ENCODE data around the gene NNT. TPM values are rescaled to one million over a fixed set of nuclear protein-coding genes. Genes with fewer than 3 reads are reported as not detected.
"Not testable (repeated sequence)": the region's sequence is repeated elsewhere in the genome, so short reads cannot be mapped to it uniquely, and the experiment has no call there.

Gene NNT
- total and polyA plus RNA-seq, 10 of the 15 experiments (the other 5 are each of a cell fraction or from before 2014, with no cell fraction given), result 20.8 to 73.1 (median 51.9) TPM

DNA sequence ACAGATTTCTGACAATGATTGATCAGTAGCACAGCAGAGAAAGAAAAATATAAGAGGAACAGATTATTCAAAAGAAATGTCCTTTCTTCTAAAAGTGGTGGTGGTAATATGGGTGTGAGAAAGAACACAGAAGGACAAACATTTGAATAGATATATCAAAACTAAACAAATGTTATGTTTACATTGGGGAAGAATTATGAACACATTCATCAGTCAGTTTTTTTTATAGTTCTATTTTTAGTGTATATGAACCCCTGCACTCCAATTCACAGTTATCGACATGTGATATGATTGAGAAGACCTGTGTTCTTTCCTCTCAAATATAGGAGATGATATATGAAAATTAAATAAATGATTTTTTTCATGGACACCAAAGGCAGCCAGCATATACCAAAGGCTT lies 128.6 kb downstream of the NNT start:
- ChIA-PET SMC1A (ENCODE audit: uncharacterized antibody, unreplicated experiment) (interaction anchor here (0.6 to 3.0 kb wide), 3 partner anchors 30 to 1042 kb away, joined by 3 to 26 read pairs (median 6); no protein-coding TSS in a partner anchor), RAD21 (ENCODE audit: unreplicated experiment) (interaction anchor here (1.5 to 2.9 kb wide), 2 partner anchors 599 to 601 kb away, joined by 4 to 17 read pairs; no protein-coding TSS in a partner anchor), CTCF (interaction anchor here (1.5 to 6.2 kb wide), 3 partner anchors 100 to 872 kb away, joined by 3 to 80 read pairs (median 7); no protein-coding TSS in a partner anchor), POLR2A (interaction anchor here (0.5 kb wide), 1 partner anchor 354 kb away, joined by 3 read pairs; no protein-coding TSS in a partner anchor)
- TF ChIP-seq SMAD5 (IDR thresholded peaks at IDR 0.05; ENCODE audit: low read depth) (no peak), BHLHE40 (IDR thresholded peaks at IDR 0.05; ENCODE audit: borderline replicate concordance in 1 of 2, low read depth in 2 of 2, low read length in 1 of 2) (no peak), MXI1 (IDR thresholded peaks at IDR 0.05; ENCODE audit: low read depth, low read length) (no peak)
- TF ChIP-seq, protein P1, sequence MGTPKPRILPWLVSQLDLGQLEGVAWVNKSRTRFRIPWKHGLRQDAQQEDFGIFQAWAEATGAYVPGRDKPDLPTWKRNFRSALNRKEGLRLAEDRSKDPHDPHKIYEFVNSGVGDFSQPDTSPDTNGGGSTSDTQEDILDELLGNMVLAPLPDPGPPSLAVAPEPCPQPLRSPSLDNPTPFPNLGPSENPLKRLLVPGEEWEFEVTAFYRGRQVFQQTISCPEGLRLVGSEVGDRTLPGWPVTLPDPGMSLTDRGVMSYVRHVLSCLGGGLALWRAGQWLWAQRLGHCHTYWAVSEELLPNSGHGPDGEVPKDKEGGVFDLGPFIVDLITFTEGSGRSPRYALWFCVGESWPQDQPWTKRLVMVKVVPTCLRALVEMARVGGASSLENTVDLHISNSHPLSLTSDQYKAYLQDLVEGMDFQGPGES (IDR thresholded peaks at IDR 0.05), result no peak
- TF ChIP-seq, protein P2, sequence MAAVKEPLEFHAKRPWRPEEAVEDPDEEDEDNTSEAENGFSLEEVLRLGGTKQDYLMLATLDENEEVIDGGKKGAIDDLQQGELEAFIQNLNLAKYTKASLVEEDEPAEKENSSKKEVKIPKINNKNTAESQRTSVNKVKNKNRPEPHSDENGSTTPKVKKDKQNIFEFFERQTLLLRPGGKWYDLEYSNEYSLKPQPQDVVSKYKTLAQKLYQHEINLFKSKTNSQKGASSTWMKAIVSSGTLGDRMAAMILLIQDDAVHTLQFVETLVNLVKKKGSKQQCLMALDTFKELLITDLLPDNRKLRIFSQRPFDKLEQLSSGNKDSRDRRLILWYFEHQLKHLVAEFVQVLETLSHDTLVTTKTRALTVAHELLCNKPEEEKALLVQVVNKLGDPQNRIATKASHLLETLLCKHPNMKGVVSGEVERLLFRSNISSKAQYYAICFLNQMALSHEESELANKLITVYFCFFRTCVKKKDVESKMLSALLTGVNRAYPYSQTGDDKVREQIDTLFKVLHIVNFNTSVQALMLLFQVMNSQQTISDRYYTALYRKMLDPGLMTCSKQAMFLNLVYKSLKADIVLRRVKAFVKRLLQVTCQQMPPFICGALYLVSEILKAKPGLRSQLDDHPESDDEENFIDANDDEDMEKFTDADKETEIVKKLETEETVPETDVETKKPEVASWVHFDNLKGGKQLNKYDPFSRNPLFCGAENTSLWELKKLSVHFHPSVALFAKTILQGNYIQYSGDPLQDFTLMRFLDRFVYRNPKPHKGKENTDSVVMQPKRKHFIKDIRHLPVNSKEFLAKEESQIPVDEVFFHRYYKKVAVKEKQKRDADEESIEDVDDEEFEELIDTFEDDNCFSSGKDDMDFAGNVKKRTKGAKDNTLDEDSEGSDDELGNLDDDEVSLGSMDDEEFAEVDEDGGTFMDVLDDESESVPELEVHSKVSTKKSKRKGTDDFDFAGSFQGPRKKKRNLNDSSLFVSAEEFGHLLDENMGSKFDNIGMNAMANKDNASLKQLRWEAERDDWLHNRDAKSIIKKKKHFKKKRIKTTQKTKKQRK (IDR thresholded peaks at IDR 0.05; ENCODE audit: low read depth, low read length), result no peak
- Histone ChIP-seq H3K27ac (ENCODE audit: control insufficient read depth, insufficient read depth) (no peak overlapping the region), H3K27me3 (replicated peaks in 1 of 2; ENCODE audit: control insufficient read depth in 2 of 2, insufficient read depth in 2 of 2, low read length in 1 of 2) (no peaks in the 10 kb centered on the region; a peak in 1 of 4 replicates), H2AFZ (ENCODE audit: control insufficient read depth, low read depth, low read length) (no peak overlapping the region), H3K79me2 (ENCODE audit: control insufficient read depth, insufficient read depth, low read length) (no peaks in the 10 kb centered on the region), H3K36me3 (ENCODE audit: control insufficient read depth in 2 of 2, insufficient read depth in 2 of 2, low read length in 1 of 2) (no peaks in the 10 kb centered on the region), H4K20me1 (ENCODE audit: control insufficient read depth, insufficient read depth) (no peaks in the 10 kb centered on the region), H3K4me2 (ENCODE audit: control insufficient read depth, insufficient read depth) (no peak overlapping the region), H3K9me3 (replicated peaks; ENCODE audit: control insufficient read depth, insufficient read depth, low read length) (no peaks in the 10 kb centered on the region), H3K4me1 (ENCODE audit: control insufficient read depth, insufficient read depth, low read length) (no peaks in the 10 kb centered on the region), H3K4me3 (no peak overlapping the region), H3K9ac (ENCODE audit: control insufficient read depth, insufficient read depth, low read length) (no peak overlapping the region)
- ATAC-seq, result no peak
- no peak for DNase-seq (ENCODE audit: low read depth, low spot score)
- FAIRE-seq, result no peak
- 0% methylated on average over 1 of the region's 1 CpG for WGBS (ENCODE audit: insufficient coverage, insufficient replicate concordance, low lambda C conversion rate, missing lambda C conversion rate)
- intact Hi-C loops (cut with micrococcal nuclease; ENCODE audit: unreplicated experiment) (loop anchor here (5.0 kb wide), 1 partner anchor 1041 kb away; no protein-coding TSS in a partner anchor), in situ Hi-C loops (cut with MboI) (loop anchor here (10.0 to 25.0 kb wide), 2 partner anchors 593 to 1031 kb away; no protein-coding TSS in a partner anchor)
- BruUV-seq (replicated peaks), result no TSS peak

DNA sequence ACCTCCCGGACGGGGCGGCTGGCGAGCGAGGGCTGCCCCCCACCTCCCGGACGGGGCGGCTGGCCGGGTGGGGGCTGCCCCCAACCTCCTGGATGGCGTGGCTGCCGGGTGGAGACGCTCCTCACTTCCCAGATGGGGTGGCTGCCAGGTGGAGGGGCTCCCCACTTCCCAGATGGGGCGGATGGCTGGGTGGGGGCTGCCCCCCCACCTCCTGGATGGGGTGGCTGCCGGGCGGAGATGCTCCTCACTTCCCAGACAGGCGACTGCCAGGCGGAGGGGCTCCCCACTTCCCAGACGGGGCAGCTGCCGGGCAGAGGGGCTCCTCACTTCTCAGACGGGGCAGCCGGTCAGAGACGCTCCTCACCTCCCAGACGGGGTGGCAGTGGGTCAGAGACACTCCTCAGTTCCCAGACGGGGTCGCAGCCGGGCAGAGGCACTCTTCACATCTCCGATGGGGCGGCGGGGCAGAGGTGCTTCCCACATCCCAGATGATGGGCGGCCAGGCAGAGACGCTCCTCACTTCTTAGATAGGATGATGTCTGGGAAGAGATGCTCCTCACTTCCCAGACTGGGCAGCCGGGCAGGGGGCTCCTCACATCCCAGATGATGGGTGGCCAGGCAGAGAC lies 143.1 kb downstream of the NNT start:
- H3K27me3 ChIP-seq (replicated peaks in 1 of 2; ENCODE audit: control insufficient read depth in 2 of 2, insufficient read depth in 2 of 2, low read length in 1 of 2); DNase-seq (ENCODE audit: low read depth, low spot score); H3K36me3 ChIP-seq (ENCODE audit: control insufficient read depth in 2 of 2, insufficient read depth in 2 of 2, low read length in 1 of 2); H2AFZ ChIP-seq (ENCODE audit: control insufficient read depth, low read depth, low read length); FAIRE-seq; H3K27ac ChIP-seq (ENCODE audit: control insufficient read depth, insufficient read depth); H3K9me3 ChIP-seq (replicated peaks; ENCODE audit: control insufficient read depth, insufficient read depth, low read length); intact Hi-C loops (cut with micrococcal nuclease; ENCODE audit: unreplicated experiment); BruUV-seq (replicated peaks); H3K9ac ChIP-seq (ENCODE audit: control insufficient read depth, insufficient read depth, low read length); ATAC-seq; RAD21 ChIA-PET (ENCODE audit: unreplicated experiment); CTCF ChIA-PET; H3K4me3 ChIP-seq; H3K79me2 ChIP-seq (ENCODE audit: control insufficient read depth, insufficient read depth, low read length); H4K20me1 ChIP-seq (ENCODE audit: control insufficient read depth, insufficient read depth); H3K4me2 ChIP-seq (ENCODE audit: control insufficient read depth, insufficient read depth); H3K4me1 ChIP-seq (ENCODE audit: control insufficient read depth, insufficient read depth, low read length); POLR2A ChIA-PET: not testable (repeated sequence)
- SMC1A ChIA-PET (ENCODE audit: uncharacterized antibody, unreplicated experiment), result interaction anchor here (0.6 kb wide), 1 partner anchor 136 kb away, joined by 3 read pairs; no protein-coding TSS in a partner anchor
- in situ Hi-C loops (cut with MboI), result loop anchor here (25.0 kb wide), 1 partner anchor 1016 kb away; no protein-coding TSS in a partner anchor
- WGBS (ENCODE audit: insufficient coverage, insufficient replicate concordance, low lambda C conversion rate, missing lambda C conversion rate), result 64% methylated on average over 31 of the region's 32 CpGs

Data from GM12878 (cell line).